GM12892 (cell line): Measurements from ENCODE around the gene UAP1.

Experiments used
- DNase-seq: peaks from one replicate; pipeline ENCODE4 v3.0.0; 2011; ENCODE audit not compliant: insufficient read length
- FAIRE-seq: peaks from 2 replicates; lab custom pipeline; 2011; peaks lifted over from hg19 to GRCh38; lab: Jason Lieb, UNC
- POLR2A ChIP-seq: IDR thresholded peaks from 2 replicates; pipeline ENCODE4 v1.6.1; 2011; ENCODE audit warnings: low read depth, low read length, control low read depth
- POLR2AphosphoS5 ChIP-seq: IDR thresholded peaks from 2 replicates; pipeline ENCODE4 v1.6.1; 2011; ENCODE audit warnings: low read depth, low read length, control low read depth
- TAF1 ChIP-seq: IDR thresholded peaks from 2 replicates; pipeline ENCODE4 v1.6.1; 2011; ENCODE audit warnings: low read depth, mild to moderate bottlenecking, control low read depth, low read length, borderline replicate concordance

UAP1 gene

DNA sequence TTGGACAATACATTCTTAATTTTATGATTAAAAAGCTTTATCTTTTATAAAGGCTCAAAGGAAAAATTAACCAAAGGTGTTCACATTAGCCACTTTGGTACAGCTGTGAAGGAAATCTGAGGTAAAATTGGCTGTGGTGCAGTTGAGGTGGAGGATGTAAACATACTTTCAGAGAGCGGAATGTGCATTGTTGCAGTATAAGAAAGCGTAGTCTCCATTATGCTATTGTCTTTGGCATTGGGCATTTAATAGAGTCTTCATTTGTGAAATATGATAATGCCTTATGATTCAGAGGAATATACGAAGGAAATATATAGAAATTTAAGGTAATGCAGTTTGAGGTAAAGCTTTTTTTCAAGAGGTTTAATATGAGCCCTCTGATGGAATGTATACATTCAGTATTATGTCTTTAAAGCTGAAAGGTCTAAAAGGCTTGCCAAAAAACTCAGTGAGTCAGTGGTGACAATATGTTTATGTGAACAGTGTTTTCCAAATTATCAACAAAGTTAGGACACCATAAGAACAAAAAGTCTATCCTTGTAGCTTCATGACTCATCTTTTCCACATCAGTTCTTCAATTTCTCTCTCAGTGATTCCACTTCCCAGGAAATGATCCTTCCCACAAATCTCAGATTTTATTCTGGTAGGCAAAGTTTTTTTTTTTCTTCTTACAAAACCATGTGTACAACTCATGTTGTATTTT, 43.9 kb downstream of the UAP1 start:
- FAIRE-seq = no peak
- no peak for TF ChIP-seq POLR2A
- no peak for TF ChIP-seq POLR2AphosphoS5
- no peak for TF ChIP-seq TAF1
- DNase-seq = no peak

DNA sequence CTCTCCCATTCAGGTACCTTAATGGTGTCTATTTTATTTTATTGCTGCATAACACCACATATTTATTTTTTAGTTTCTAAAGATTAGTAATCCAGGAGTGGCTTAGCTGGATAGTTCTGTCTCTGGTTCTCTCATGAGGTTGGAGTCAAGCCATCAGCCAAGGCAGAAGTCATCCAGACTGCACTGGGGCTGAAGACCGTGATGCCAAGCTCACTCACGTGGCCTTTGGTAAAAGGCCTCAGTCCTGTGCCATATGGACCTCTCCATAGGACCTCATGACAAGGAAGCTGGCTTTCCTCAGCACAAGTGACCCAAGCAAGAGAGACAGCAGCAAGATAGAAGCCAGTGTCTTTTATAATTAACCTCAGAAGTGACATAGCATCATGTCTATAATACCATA, 47.8 kb downstream of the UAP1 start:
- FAIRE-seq (no peak), DNase-seq (no peak)
- TF ChIP-seq POLR2A (no peak), POLR2AphosphoS5 (no peak), TAF1 (no peak)

DNA sequence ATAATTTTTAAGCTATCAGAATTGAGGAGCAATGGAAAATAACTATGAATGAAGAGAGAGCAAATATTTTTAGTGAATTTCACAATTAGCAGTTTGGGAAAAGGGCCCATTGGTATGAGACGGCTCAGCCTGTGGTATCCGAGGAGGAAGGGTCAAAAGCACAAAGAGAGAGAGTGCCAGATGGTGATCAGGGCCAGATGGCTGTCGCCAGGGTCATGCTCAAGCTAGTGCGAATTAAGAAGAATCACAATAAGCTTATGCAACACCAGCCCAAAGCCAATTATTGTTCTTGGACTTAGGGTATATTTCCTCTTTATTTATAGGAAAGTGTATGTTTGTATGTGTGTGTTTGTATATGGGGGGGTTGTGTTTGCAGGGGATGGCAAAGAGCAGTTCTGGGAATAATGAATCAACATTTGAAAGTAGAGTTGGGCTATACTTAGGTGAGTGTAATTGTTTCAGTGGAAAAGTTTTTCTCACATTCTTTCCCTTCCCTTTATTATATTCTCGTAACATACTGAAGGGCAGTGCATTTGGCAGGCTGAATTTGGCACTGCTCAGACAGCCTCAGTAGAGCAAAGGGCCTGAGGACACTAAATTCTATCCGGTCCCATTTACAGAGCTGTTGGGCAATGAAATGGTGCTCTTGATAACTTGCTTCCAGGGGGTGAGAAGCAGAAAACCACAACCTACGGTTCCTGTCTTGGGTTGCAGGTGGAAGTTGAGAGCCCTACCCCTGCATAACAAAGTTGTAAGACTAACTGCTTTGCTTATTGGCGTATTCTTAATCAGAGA, 51.3 kb downstream of the UAP1 start:
- peak; percentile 17 for FAIRE-seq
- no peak for TF ChIP-seq TAF1
- no peak for TF ChIP-seq POLR2AphosphoS5
- no peak for TF ChIP-seq POLR2A
- DNase-seq = no peak

DNA sequence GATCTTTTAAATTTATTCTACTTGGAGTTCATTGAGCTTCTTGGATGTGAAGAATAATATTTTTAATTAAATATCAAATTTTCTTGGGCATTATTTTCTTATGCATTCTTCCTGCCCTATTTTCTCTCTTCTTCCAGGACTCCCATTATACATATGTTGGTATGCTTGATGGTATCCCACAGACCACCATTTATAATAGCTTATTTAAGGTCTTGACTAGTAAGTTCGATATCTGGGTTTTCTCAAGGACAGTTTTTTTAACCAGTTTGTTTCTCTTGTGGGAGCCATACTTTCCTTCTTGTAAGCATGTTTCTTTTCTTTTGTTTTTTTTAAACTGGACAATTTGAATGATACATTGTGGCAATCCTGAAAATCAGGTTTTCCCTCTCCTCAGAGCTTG, 55.3 kb downstream of the UAP1 start:
- FAIRE-seq (no peak), DNase-seq (no peak)
- no peak for TF ChIP-seq POLR2AphosphoS5
- TF ChIP-seq POLR2A = no peak
- TF ChIP-seq TAF1 = no peak

DNA sequence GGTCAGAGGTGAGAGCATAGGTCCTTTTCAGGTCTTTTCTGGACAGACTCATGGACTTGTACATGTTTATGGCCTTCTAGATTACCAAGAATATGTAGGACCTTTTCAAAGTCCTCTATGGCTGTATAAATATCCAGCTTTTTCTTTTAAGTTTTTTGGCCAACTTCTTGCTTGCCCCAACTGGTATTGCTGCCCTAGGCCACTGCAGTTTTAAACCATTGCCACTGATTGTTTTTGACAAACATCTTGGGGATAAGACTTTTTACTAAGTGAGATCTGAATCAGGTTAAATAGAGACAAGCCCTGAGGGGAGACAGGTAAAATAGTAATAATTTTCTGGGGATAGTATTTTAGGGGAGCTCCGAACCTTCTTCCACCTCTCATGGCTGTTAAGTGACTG, 56.0 kb downstream of the UAP1 start:
- FAIRE-seq (no peak), DNase-seq (no peak)
- TF ChIP-seq TAF1 (no peak), POLR2A (no peak), POLR2AphosphoS5 (no peak)

DNA sequence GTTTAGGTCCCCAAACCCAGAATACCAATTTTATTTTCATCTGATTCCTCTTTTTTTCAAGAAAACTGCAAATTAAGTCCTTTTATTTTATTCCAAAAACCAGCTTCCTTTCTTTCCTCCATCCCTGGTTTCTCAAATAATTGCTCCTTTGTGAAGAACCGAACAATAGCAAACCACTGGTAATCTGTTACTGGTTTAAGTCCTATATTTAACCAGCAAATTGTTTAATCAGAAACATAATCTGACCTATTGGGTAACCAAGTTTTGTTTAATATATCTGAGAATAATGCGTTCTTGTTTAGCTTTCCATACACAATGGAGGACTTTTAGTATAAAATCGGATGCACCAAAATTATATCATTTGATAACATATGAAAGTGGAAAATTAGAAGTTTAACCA, 57.6 kb downstream of the UAP1 start:
- no peak for FAIRE-seq
- TF ChIP-seq POLR2AphosphoS5 (no peak), TAF1 (no peak), POLR2A (no peak)
- no peak for DNase-seq

DNA sequence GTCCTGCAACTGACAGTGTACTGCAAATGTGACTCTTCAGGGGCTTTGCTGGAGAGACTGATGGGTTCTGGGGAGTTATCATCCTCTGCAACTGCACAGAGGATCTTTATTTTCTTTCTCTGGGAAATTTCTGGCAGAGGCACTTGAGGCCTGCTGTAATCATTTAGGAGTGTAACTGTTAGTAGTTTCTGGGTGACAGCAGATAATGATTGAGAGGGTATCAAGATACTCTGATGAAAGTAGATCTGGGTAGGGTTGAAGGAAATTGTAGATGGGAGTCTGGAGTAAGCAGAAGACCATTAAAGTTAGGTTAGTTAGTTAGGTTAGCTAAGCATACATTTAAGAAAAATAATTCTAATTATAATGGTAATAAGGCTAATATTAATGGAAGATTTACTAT, 59.7 kb downstream of the UAP1 start:
- no peak for FAIRE-seq
- no peak for TF ChIP-seq POLR2A
- TF ChIP-seq POLR2AphosphoS5 = no peak
- no peak for TF ChIP-seq TAF1

DNA sequence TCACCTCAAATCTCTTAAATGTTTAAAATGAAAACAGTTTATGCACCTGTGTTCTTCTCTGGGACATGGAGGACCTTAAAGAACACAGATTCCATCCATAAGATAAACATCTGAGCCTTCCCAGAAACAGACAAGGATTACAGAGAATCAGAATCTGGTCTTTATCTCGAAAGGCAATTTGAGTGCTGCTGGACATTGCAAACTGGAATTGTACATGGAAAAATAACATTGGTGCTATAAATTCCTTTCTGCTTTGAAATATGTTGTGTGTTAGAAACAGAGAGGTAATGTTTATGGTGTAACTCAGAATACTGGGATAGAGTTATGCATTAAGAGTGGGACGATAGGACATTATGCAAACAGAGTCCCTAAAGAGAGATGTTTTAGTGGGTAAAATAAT, 64.2 kb downstream of the UAP1 start:
- no peak for TF ChIP-seq POLR2A
- no peak for TF ChIP-seq TAF1
- no peak for TF ChIP-seq POLR2AphosphoS5
- FAIRE-seq (no peak), DNase-seq (no peak)

More for the DNA sequence above, 59.7 kb downstream of the UAP1 start:
- no peak for DNase-seq

DNA sequence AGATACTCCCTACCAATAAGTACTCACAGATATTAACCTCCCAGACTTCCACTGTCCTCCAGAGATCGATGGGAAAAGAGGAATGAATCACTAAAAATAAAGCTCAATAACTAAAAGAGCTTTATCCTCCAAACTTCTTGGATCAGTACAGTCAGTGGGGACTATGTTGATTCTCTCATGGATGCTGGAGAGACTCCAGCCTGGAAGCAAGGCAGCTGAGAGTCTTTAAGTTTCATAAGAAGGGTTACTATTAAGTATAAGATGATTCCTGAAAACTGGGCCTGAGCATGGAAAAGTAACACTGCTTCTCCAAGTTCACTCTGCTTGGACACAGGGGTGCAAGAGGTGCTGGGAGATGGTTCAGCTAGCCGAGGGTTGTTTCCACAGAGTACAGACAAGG, 64.6 kb downstream of the UAP1 start:
- DNase-seq (no peak), FAIRE-seq (no peak)
- TF ChIP-seq POLR2A (no peak), POLR2AphosphoS5 (no peak), TAF1 (no peak)

DNA sequence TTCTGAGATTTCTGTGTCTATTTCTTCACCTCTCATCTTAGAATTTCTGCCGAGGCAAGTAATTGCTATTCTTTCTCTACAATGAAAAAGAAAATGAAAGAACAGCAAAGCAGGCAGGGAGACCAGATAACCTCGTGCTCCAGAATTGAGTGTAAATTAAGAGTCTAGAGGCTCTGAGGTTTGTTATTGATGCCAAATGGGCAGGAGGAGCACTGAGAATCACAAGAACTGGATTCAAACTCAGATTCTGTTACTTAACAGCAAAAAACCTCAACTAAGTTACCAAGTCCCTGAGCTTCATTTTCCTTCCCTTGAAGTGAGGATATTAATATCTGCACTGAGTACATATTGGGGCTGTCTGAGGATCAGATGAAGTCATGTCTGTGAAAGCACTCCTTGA, 65.2 kb downstream of the UAP1 start:
- FAIRE-seq = peak; percentile 83
- no peak for DNase-seq
- TF ChIP-seq POLR2AphosphoS5 = no peak
- no peak for TF ChIP-seq TAF1
- TF ChIP-seq POLR2A = no peak

DNA sequence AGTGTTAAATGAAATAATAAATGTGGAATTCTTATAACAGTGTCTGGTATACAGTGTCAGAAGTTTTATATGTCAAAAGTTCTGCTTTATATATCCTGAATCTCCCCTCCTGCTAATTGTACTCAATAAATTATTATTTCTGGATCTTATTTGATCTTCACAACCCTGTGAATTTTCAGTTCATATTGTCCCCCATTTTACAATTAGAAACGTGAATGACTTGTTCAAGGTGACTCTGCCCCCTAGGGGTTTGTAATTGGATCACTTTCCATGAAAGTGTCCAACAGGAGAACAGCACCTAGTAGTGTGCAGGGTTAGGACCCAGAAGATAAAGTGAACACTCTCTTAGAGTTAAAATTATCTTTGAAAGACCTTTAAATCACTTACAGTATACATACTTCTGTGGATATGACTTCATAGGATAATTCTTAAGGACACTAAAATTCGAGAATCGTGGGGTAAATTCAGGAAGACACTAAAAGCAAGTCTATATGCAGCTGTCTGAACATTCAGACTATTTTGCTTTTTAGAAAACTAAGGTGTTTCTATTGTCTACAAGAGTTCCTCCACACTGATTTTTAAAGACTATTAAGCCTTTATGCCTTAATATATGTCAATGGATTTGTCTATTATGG, 66.3 kb downstream of the UAP1 start:
- TF ChIP-seq TAF1 (no peak), POLR2AphosphoS5 (no peak), POLR2A (no peak)
- no peak for FAIRE-seq

DNA sequence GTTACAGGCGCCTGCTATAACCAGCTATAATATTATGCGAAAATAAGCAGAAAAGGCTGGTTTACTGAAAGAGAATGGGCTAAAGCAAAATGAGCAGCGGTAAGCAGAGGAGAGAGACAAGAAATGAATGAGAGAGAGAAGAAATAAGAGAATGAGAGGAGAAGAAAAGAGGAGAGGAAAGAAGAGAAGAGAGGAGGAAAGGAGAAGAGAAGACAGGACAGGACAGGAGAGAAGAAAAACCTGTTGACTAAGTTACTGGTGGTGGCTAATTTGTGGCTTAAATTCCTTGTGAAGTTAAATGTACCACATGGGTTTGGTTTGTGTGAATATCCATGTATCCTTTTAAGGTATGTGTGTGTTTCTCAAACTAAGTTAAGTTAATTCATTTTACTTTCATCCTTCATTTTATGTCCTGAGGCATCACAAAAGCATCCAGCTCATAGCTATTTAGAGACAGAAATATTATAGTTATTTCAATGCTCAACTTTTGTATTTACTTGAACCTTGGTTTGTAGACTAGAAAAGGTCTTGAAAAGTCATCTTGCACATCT, 67.6 kb downstream of the UAP1 start:
- TF ChIP-seq TAF1 (no peak), POLR2A (no peak), POLR2AphosphoS5 (no peak)
- no peak for DNase-seq
- FAIRE-seq = no peak

More for the DNA sequence above, 66.3 kb downstream of the UAP1 start:
- no peak for DNase-seq

DNA sequence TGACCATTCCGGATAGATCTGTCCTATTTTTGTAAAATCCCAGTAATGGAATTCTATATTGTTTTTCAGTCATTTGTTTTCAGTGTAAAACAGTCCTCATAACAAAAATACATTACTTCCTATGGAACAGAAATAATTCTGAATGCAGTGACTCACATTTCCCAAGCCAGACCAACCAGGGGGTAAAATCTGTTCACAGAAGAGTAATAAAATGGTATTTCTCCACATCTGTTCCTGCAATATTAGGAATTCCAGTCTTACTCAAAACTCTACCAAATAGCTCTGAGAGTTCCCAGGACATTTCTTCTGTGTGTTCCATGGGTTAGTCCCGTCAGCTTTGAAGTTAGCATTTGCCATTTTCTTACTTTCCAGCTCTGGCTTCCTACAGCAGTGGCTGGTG, 68.1 kb downstream of the UAP1 start:
- no peak for FAIRE-seq
- TF ChIP-seq POLR2A (no peak), TAF1 (no peak), POLR2AphosphoS5 (no peak)
- no peak for DNase-seq
